Testis (tissue), 3 donors: Measurements from ENCODE around the gene C4orf46. TPM values are rescaled to one million over a fixed set of nuclear protein-coding genes. Genes with fewer than 3 reads are reported as not detected.

Experiments
- DNase-seq: peaks from one replicate; pipeline ENCODE4 v3.0.0-alpha.2; 2019
- H3K27ac ChIP-seq, 2 donors: fragments of 200-600 bp; sonication (generic); one replicate each; pipeline ENCODE4 v1.5.1; 2019
- H3K27me3 ChIP-seq: fragments of 200-600 bp; sonication (generic); one replicate; pipeline ENCODE4 v1.5.1; 2019
- H3K36me3 ChIP-seq: fragments of 200-600 bp; sonication (generic); one replicate; pipeline ENCODE4 v1.5.1; 2017; ENCODE audit warnings: low read depth; ENCODE audit errors: missing control alignments
- H3K4me1 ChIP-seq: fragments of 200-600 bp; sonication (generic); one replicate; pipeline ENCODE4 v1.5.1; 2019
- H3K4me3 ChIP-seq, 2 donors: fragments of 200-600 bp; sonication (generic); one replicate each; pipeline ENCODE4 v1.5.1; 2017 to 2019
- H3K9me3 ChIP-seq: fragments of 200-600 bp; sonication (generic); one replicate; pipeline ENCODE4 v1.5.1; 2017
- POLR2A ChIP-seq: fragments of 450-650 bp; IDR thresholded peaks from one replicate; pipeline ENCODE4 v1.6.1; 2017; ENCODE audit warnings: antibody characterized with exemption, mild to moderate bottlenecking, moderate library complexity
- WGBS, 2 donors: methylation state at CpG; one replicate each; pipeline ENCODE4 v1.1.5; 2018; 5-methylcytosine and 5-hydroxymethylcytosine counted together
- intact Hi-C: fragments of 100-400 bp; cut with DNase I; formaldehyde crosslinking; loops from one replicate; pipeline ENCODE4 v1.15.1; 2023; ENCODE audit warnings: low total_unique reads
- polyA plus RNA-seq: library from polyadenylated mRNA; stranded (reverse); fragments of 350-450 nt; fragmentation: Illumina TruSeq; extraction: RNeasy Lipid Tissue Mini Kit (QIAGEN cat#74804); gene quantifications from one replicate; pipeline ENCODE4 v1.2.3, GENCODE V29; 2014; ENCODE audit warnings: low read depth, low replicate concordance; ENCODE audit not compliant: insufficient read depth
- total RNA-seq, 2 donors: library from RNA; depleted of rRNA; stranded (reverse); fragments of >200 nt; gene quantifications; one replicate each; pipeline ENCODE4 v1.2.3, GENCODE V29; 2016
- TF ChIP-seq, protein P1 (sequence below), 3 experiments: fragments of 450-650 bp in 2 of 3; fragments of 200-600 bp in 1 of 3; sonication (generic) in 1 of 3; IDR thresholded peaks; one replicate each; pipeline ENCODE4 v1.5.1; 2016 to 2019; ENCODE audit warnings: antibody characterized with exemption in 3 of 3, mild to moderate bottlenecking in 2 of 3, moderate library complexity in 1 of 3

Gene C4orf46
- total and polyA plus RNA-seq, 3 donors from 2014 or later = 14.7 to 36.0 (median 20.2) TPM

DNA sequence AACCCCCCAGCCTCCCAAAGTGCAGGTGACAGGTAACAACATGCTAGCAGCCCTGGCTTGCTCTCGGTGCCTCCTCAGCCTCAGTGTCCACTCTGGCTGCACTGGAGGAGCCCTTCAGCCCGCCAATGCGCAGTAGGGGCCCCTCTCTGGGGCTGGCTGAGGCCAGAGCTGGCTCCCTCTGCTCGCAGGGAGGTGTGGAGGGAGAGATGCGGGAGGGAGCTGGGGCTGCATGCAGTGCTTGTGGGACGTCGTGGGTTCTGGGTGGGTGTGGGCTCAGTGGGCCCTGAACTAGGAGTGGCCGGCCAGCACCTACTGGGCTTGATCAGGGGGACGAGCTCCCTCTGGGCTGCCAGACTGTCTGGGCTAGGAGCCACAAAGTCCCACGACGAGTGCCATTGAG is 14.4 kb downstream of the C4orf46 start:
- TF ChIP-seq, protein P1, sequence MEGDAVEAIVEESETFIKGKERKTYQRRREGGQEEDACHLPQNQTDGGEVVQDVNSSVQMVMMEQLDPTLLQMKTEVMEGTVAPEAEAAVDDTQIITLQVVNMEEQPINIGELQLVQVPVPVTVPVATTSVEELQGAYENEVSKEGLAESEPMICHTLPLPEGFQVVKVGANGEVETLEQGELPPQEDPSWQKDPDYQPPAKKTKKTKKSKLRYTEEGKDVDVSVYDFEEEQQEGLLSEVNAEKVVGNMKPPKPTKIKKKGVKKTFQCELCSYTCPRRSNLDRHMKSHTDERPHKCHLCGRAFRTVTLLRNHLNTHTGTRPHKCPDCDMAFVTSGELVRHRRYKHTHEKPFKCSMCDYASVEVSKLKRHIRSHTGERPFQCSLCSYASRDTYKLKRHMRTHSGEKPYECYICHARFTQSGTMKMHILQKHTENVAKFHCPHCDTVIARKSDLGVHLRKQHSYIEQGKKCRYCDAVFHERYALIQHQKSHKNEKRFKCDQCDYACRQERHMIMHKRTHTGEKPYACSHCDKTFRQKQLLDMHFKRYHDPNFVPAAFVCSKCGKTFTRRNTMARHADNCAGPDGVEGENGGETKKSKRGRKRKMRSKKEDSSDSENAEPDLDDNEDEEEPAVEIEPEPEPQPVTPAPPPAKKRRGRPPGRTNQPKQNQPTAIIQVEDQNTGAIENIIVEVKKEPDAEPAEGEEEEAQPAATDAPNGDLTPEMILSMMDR (IDR thresholded peaks at IDR 0.05) = no peak
- no peak for TF ChIP-seq POLR2A
- H3K36me3 ChIP-seq = no peaks in the 10 kb centered on the region
- H3K4me1 ChIP-seq = no peaks in the 10 kb centered on the region
- no peaks in the 10 kb centered on the region for H3K27me3 ChIP-seq
- no peak for DNase-seq
- intact Hi-C loops = no loop called here
- H3K4me3 ChIP-seq = no peak overlapping the region
- 81 to 89% methylated on average over 3 to 11 of the region's 11 CpGs for WGBS, 2 donors
- no peak overlapping the region for H3K27ac ChIP-seq
- no peaks in the 10 kb centered on the region for H3K9me3 ChIP-seq

DNA sequence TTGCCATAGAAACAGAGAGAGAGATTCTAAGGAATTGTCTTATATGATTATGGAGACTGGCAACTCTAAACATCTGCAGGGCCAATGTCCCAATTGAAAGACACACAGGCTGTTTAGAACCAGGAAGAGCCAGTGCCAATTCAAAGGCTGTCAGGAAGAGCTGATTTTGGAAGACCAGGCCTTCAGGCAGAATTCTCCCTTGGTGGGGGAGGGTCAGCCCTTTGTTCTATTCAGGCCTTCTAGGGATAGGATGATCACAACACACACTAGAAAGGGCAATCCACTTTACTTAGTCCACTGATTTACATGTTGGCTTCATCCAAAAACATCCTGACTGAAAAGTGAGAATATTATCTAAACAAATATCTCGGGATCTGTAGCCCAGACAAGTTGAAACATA is 15.2 kb downstream of the C4orf46 start:
- Histone ChIP-seq H3K27me3 (no peaks in the 10 kb centered on the region), H3K27ac (no peak overlapping the region), H3K4me1 (no peaks in the 10 kb centered on the region), H3K36me3 (no peaks in the 10 kb centered on the region), H3K9me3 (no peaks in the 10 kb centered on the region), H3K4me3 (no peak overlapping the region)
- no peak for DNase-seq
- 96 to 98% methylated on average over 1 of the region's 1 CpG for WGBS, 2 donors
- TF ChIP-seq, protein P1 (IDR thresholded peaks at IDR 0.05) = no peak
- TF ChIP-seq POLR2A = no peak
- intact Hi-C loops = no loop called here

DNA sequence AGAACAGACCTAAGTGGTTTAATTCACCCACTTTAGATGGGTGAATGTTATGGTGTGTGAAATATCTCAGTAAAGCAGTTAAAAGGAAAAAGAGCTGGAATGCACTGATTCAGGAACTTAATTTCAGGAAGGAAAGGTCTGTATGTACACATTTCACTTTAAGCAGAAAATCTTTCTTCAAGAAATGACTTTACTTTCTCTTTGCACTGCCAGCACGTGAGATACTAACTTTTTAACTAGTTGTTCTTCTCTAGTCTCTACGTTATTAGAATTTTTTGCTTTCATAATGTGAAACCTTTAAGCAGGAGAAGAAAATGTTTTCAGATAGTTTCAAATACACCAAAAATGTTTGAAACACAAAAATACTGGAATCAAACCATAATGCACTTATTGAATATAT is 18.8 kb downstream of the C4orf46 start:
- DNase-seq = no peak
- H3K4me1 ChIP-seq = no peaks in the 10 kb centered on the region
- H3K4me3 ChIP-seq = no peak overlapping the region
- TF ChIP-seq, protein P1 (IDR thresholded peaks at IDR 0.05) = no peak
- no peak for TF ChIP-seq POLR2A
- WGBS, 2 donors = 37 to 39% methylated on average over 2 of the region's 2 CpGs
- H3K27ac ChIP-seq = no peak overlapping the region
- no peaks in the 10 kb centered on the region for H3K27me3 ChIP-seq
- H3K9me3 ChIP-seq = no peaks in the 10 kb centered on the region
- H3K36me3 ChIP-seq = no peaks in the 10 kb centered on the region
- intact Hi-C loops = no loop called here

DNA sequence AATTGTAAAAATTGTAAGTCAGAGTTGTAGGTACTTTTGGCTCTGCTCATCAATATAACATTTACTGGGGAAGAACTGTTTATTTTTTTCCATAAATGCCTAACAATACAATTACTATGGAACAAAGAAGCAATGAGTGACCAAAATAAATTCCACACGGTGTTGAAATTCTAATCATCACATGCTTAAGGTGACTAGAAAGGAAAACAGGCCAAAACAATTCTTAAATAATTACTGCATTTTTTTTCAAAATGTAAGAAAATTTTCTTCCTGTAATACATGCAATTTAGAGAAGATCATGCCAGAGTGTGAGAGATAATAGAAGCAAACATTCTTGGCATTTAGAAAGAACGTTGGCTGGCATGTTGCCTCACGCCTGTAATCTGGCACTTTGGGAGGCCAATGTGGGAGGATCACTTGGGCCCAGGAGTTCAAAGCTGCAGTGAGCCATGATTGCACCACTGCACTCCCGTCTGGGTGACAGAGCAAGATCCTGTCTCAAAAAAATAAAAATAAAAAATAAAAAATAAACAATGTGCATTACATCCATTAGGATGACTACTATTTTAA is 22.5 kb downstream of the C4orf46 start:
- Histone ChIP-seq H3K27ac (no peak overlapping the region), H3K27me3 (no peaks in the 10 kb centered on the region), H3K9me3 (no peaks in the 10 kb centered on the region), H3K36me3 (no peaks in the 10 kb centered on the region), H3K4me3 (no peak overlapping the region), H3K4me1 (no peaks in the 10 kb centered on the region)
- intact Hi-C loops = no loop called here
- WGBS, 2 donors = 40 to 49% methylated on average over 4 of the region's 4 CpGs
- DNase-seq = peak; percentile 28
- TF ChIP-seq, protein P1 (IDR thresholded peaks at IDR 0.05) = no peak
- no peak for TF ChIP-seq POLR2A

DNA sequence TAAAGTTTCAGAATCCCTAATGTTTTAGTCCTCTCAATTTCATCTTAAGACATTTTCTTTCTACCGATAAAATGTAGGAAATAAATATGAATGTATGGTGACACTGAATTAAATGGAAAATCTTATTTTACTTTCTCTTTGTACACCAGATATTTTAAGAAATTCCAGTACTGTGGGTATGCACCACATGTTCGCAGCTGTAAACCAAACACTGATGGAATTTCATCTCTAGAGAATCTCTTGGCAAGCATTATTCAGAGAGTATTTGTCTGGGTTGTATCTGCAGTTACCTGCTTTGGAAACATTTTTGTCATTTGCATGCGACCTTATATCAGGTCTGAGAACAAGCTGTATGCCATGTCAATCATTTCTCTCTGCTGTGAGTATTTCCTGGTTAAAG is 26.9 kb downstream of the C4orf46 start:
- no peaks in the 10 kb centered on the region for H3K4me1 ChIP-seq
- H3K36me3 ChIP-seq = no peaks in the 10 kb centered on the region
- H3K4me3 ChIP-seq = no peak overlapping the region
- DNase-seq = no peak
- intact Hi-C loops = no loop called here
- WGBS, 2 donors = 66% methylated on average over 3 of the region's 3 CpGs
- no peaks in the 10 kb centered on the region for H3K27me3 ChIP-seq
- H3K9me3 ChIP-seq = no peaks in the 10 kb centered on the region
- no peak for TF ChIP-seq POLR2A
- TF ChIP-seq, protein P1 (IDR thresholded peaks at IDR 0.05) = no peak
- H3K27ac ChIP-seq = no peak overlapping the region
